Vagina (tissue), 2 donors: ENCODE results near the gene VENTX.

ENCODE experiments used
- POLR2AphosphoS5 ChIP-seq, 2 donors: sonication (generic); formaldehyde crosslinking; IDR thresholded peaks; one replicate each; pipeline ENCODE4 v1.9.0; 2017; ENCODE audit warnings: antibody characterized with exemption in 2 of 2, mild to moderate bottlenecking in 2 of 2, low read depth in 1 of 2; ENCODE audit not compliant: insufficient read depth in 1 of 2
- TF ChIP-seq, protein P1 (sequence below), 3 experiments: fragments of 450-650 bp in 2 of 3; fragments of 200-600 bp in 1 of 3; sonication (generic) in 1 of 3; IDR thresholded peaks; one replicate each; pipeline ENCODE4 v1.5.1; 2017 to 2019; ENCODE audit warnings: antibody characterized with exemption in 3 of 3, mild to moderate bottlenecking in 2 of 3, moderate library complexity in 2 of 3

DNA sequence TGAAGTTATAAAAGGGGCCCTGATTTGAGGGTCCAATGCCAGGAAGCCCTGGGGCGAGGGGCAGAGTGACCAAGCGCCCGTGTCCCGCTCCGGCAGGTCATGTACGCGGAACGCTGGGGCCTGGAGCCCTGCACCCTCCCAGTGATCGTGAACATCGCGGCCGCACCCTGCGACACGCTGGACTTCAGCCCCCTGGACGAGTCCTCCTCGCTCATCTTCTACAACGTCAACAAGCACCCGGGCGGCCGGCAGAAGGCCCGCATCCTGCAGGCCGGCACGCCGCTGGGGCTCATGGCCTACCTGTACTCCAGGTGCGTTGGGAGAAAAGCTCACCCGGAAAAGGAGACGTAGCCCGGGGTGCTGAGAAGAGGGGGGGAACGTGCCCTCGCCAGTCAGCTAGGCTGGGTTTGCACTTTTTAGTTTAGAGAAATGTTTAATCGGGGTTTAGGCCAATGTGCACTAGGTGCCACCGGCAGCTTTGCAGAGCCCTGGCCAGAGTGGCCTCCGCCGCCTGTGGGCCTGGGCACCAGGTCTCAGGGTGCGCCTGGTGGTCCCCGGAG is 30.5 kb upstream of the VENTX start:
- TF ChIP-seq, protein P1, sequence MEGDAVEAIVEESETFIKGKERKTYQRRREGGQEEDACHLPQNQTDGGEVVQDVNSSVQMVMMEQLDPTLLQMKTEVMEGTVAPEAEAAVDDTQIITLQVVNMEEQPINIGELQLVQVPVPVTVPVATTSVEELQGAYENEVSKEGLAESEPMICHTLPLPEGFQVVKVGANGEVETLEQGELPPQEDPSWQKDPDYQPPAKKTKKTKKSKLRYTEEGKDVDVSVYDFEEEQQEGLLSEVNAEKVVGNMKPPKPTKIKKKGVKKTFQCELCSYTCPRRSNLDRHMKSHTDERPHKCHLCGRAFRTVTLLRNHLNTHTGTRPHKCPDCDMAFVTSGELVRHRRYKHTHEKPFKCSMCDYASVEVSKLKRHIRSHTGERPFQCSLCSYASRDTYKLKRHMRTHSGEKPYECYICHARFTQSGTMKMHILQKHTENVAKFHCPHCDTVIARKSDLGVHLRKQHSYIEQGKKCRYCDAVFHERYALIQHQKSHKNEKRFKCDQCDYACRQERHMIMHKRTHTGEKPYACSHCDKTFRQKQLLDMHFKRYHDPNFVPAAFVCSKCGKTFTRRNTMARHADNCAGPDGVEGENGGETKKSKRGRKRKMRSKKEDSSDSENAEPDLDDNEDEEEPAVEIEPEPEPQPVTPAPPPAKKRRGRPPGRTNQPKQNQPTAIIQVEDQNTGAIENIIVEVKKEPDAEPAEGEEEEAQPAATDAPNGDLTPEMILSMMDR (IDR thresholded peaks at IDR 0.05): no peak
- no peak for TF ChIP-seq POLR2AphosphoS5 (IDR thresholded peaks at IDR 0.05; ENCODE audit: insufficient read depth in 1 of 2, low read depth in 1 of 2)
